ENCODE results near the gene LRP11.

DNA sequence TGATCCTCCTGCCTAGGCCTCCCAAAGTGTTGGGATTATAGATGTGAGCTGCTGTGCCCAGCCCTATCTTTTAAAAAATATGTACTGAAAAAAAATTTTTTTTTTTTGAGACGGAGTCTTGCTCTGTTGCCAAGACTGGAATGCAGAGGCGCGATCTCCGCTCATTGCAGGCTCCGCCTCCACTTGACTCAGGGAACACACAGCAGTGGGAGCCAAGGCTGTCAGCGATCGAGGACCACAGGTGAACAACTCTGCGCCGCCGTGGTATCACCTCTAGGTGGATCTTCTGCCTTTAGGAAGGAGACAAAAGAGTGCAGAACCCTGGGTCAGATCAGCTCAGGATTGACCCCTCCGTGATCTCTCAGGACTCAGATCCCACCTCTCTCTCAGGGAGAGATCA, 20.1 kb upstream of the LRP11 start:
- TF ChIP-seq RAD21 (CRISPR knock-in tag; conservative IDR thresholded peaks at IDR 0.05 in 1 of 2, IDR thresholded peaks at IDR 0.05 in 1 of 2): no peak
- TF ChIP-seq, protein P1, sequence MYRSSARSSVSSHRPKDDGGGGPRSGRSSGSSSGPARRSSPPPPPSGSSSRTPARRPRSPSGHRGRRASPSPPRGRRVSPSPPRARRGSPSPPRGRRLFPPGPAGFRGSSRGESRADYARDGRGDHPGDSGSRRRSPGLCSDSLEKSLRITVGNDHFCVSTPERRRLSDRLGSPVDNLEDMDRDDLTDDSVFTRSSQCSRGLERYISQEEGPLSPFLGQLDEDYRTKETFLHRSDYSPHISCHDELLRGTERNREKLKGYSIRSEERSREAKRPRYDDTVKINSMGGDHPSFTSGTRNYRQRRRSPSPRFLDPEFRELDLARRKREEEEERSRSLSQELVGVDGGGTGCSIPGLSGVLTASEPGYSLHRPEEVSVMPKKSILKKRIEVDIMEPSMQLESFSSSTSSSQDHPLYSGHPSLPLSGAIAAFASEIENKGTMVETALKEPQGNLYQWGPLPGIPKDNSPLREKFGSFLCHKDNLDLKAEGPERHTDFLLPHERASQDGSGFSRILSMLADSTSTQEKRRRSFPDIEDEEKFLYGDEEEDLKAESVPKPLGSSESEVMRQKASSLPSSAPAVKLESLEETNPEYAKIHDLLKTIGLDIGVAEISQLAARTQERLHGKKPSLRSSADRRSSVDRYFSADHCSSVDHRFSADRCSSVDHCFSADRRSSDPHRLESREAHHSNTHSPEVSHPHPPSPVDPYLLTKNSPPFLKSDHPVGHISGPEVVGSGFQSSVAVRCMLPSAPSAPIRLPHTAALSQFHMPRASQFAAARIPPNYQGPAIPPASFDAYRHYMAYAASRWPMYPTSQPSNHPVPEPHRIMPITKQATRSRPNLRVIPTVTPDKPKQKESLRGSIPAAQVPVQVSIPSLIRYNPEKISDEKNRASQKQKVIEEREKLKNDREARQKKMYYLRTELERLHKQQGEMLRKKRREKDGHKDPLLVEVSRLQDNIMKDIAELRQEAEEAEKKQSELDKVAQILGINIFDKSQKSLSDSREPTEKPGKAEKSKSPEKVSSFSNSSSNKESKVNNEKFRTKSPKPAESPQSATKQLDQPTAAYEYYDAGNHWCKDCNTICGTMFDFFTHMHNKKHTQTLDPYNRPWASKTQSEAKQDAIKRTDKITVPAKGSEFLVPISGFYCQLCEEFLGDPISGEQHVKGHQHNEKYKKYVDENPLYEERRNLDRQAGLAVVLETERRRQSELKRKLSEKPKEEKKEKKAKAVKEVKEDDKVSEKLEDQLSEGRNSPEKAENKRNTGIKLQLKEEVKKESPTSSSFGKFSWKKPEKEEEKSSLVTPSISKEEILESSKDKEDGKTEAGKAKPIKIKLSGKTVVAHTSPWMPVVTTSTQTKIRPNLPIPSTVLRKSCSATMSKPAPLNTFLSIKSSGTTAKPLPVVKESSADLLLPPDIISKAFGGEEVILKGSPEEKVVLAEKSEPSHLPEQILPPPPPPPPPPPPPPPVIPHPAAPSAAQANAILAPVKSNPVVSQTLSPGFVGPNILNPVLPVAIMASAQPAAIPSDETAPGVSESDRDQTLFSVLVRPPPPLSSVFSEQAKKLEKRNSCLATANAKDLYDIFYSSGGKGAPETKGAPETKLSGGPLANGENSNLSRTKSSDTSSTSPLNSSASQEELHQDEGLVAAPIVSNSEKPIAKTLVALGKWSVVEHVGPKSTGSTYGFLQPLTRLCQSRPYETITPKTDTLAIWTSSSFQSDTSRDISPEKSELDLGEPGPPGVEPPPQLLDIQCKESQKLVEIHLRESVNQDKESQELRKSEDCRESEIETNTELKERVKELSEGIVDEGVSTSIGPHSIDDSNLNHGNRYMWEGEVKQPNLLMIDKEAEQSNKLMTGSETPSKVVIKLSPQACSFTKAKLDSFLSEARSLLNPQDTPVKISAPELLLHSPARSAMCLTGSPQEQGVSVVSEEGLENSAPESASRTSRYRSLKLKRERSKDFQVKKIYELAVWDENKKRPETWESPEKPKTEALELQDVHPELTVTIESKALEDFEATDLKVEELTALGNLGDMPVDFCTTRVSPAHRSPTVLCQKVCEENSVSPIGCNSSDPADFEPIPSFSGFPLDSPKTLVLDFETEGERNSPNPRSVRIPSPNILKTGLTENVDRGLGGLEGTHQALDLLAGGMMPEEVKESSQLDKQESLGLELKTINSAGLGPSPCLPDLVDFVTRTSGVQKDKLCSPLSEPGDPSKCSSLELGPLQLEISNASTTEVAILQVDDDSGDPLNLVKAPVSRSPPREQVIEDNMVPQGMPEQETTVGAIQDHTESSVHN (IDR thresholded peaks at IDR 0.05; ENCODE audit: borderline replicate concordance in 1 of 2, low read depth in 1 of 2): no peak
- no peak for TF ChIP-seq MCM7 (IDR thresholded peaks at IDR 0.05)
- TF ChIP-seq NCOA2 (IDR thresholded peaks at IDR 0.05; ENCODE audit: partially characterized antibody in 2 of 2): no peak
- TF ChIP-seq, protein P2, sequence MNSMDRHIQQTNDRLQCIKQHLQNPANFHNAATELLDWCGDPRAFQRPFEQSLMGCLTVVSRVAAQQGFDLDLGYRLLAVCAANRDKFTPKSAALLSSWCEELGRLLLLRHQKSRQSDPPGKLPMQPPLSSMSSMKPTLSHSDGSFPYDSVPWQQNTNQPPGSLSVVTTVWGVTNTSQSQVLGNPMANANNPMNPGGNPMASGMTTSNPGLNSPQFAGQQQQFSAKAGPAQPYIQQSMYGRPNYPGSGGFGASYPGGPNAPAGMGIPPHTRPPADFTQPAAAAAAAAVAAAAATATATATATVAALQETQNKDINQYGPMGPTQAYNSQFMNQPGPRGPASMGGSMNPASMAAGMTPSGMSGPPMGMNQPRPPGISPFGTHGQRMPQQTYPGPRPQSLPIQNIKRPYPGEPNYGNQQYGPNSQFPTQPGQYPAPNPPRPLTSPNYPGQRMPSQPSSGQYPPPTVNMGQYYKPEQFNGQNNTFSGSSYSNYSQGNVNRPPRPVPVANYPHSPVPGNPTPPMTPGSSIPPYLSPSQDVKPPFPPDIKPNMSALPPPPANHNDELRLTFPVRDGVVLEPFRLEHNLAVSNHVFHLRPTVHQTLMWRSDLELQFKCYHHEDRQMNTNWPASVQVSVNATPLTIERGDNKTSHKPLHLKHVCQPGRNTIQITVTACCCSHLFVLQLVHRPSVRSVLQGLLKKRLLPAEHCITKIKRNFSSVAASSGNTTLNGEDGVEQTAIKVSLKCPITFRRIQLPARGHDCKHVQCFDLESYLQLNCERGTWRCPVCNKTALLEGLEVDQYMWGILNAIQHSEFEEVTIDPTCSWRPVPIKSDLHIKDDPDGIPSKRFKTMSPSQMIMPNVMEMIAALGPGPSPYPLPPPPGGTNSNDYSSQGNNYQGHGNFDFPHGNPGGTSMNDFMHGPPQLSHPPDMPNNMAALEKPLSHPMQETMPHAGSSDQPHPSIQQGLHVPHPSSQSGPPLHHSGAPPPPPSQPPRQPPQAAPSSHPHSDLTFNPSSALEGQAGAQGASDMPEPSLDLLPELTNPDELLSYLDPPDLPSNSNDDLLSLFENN (IDR thresholded peaks at IDR 0.05; ENCODE audit: low read depth in 2 of 2, low read length in 2 of 2): no peak
- TF ChIP-seq, protein P3, sequence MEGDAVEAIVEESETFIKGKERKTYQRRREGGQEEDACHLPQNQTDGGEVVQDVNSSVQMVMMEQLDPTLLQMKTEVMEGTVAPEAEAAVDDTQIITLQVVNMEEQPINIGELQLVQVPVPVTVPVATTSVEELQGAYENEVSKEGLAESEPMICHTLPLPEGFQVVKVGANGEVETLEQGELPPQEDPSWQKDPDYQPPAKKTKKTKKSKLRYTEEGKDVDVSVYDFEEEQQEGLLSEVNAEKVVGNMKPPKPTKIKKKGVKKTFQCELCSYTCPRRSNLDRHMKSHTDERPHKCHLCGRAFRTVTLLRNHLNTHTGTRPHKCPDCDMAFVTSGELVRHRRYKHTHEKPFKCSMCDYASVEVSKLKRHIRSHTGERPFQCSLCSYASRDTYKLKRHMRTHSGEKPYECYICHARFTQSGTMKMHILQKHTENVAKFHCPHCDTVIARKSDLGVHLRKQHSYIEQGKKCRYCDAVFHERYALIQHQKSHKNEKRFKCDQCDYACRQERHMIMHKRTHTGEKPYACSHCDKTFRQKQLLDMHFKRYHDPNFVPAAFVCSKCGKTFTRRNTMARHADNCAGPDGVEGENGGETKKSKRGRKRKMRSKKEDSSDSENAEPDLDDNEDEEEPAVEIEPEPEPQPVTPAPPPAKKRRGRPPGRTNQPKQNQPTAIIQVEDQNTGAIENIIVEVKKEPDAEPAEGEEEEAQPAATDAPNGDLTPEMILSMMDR (IDR thresholded peaks at IDR 0.05 in 2 of 3, conservative IDR thresholded peaks at IDR 0.05 in 1 of 3; ENCODE audit: insufficient read depth in 2 of 3, low read depth in 1 of 3, low read length in 3 of 3): no peak
- no peak for TF ChIP-seq TEAD4 (IDR thresholded peaks at IDR 0.05; ENCODE audit: low read length)
- no peak for TF ChIP-seq TEAD4 (CRISPR knock-in tag; IDR thresholded peaks at IDR 0.05; ENCODE audit: borderline replicate concordance)
- TF ChIP-seq, protein P4, sequence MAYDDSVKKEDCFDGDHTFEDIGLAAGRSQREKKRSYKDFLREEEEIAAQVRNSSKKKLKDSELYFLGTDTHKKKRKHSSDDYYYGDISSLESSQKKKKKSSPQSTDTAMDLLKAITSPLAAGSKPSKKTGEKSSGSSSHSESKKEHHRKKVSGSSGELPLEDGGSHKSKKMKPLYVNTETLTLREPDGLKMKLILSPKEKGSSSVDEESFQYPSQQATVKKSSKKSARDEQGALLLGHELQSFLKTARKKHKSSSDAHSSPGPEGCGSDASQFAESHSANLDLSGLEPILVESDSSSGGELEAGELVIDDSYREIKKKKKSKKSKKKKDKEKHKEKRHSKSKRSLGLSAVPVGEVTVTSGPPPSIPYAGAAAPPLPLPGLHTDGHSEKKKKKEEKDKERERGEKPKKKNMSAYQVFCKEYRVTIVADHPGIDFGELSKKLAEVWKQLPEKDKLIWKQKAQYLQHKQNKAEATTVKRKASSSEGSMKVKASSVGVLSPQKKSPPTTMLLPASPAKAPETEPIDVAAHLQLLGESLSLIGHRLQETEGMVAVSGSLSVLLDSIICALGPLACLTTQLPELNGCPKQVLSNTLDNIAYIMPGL (CRISPR knock-in tag; IDR thresholded peaks at IDR 0.05): no peak
- no peak for TF ChIP-seq NCOR1 (IDR thresholded peaks at IDR 0.05)
- no peak for TF ChIP-seq POLR2AphosphoS5 (IDR thresholded peaks at IDR 0.05; ENCODE audit: control insufficient read depth, insufficient read depth, low read depth, low read length)
- no peak for TF ChIP-seq BRCA1 (IDR thresholded peaks at IDR 0.05)
- no peak for TF ChIP-seq BRCA1 (CRISPR knock-in tag; IDR thresholded peaks at IDR 0.05)
- TF ChIP-seq HDAC2 (IDR thresholded peaks at IDR 0.05): no peak
